BE2C (cell line): ENCODE data around the gene SKOR1.

Experiments
- DNase-seq: peaks from one replicate; pipeline ENCODE4 v3.0.0-alpha.2; 2020
- H3K27me3 ChIP-seq: fragments of 250-450 bp; sonication (Bioruptor Pico); 2 replicates; pipeline ENCODE4 v1.5.1; 2020; ENCODE audit warnings: mild to moderate bottlenecking
- H3K36me3 ChIP-seq: fragments of 250-450 bp; sonication (Bioruptor Pico); 2 replicates; pipeline ENCODE4 v1.5.1; 2020; ENCODE audit warnings: mild to moderate bottlenecking
- H3K4me1 ChIP-seq: fragments of 250-450 bp; sonication (Bioruptor Pico); 2 replicates; pipeline ENCODE4 v1.5.1; 2020
- H3K4me3 ChIP-seq: 2 replicates; pipeline ENCODE4 v1.5.1; 2011; ENCODE audit warnings: low read depth, low read length
- H3K9me3 ChIP-seq: fragments of 250-450 bp; sonication (Bioruptor Pico); 2 replicates; pipeline ENCODE4 v1.5.1; 2020
- TF ChIP-seq, protein P1 (sequence below): IDR thresholded peaks from 2 replicates; pipeline ENCODE4 v1.5.1; 2012; ENCODE audit warnings: mild to moderate bottlenecking, low read depth, low read length

Gene SKOR1

DNA sequence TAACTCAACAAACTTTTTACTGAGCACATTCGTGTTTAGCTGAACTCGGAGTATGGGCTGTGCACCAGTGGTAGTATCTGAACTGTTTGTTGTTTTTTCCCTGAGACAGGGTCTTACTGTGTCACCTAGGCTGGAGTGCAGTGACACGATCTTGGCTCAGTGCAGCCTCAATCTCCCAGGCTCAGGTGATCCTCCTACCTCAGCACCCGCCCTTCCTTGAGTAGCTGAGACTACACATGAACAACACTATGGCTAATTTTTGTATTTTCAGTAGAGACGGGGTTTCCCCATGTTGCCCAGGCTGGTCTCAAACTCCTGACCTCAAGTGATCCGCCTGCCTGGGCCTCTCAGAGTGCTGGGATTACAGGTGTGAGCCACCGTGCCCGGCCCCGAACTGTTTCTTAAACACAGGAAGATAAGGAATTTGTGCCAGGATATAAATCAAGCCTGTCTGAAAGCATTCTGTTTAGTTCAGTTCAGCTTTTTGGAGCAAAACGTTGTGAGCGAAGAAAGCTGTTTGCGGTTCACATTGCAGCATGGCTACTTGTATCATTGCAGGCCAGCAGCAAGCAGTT is 40.4 kb upstream of the SKOR1 start:
- DNase-seq = no peak
- Histone ChIP-seq H3K4me1 (peaks cover 9% of the 10 kb centered on the region), H3K9me3 (no peaks in the 10 kb centered on the region), H3K36me3 (no peaks in the 10 kb centered on the region), H3K27me3 (no peaks in the 10 kb centered on the region), H3K4me3 (no peak overlapping the region)
- TF ChIP-seq, protein P1, sequence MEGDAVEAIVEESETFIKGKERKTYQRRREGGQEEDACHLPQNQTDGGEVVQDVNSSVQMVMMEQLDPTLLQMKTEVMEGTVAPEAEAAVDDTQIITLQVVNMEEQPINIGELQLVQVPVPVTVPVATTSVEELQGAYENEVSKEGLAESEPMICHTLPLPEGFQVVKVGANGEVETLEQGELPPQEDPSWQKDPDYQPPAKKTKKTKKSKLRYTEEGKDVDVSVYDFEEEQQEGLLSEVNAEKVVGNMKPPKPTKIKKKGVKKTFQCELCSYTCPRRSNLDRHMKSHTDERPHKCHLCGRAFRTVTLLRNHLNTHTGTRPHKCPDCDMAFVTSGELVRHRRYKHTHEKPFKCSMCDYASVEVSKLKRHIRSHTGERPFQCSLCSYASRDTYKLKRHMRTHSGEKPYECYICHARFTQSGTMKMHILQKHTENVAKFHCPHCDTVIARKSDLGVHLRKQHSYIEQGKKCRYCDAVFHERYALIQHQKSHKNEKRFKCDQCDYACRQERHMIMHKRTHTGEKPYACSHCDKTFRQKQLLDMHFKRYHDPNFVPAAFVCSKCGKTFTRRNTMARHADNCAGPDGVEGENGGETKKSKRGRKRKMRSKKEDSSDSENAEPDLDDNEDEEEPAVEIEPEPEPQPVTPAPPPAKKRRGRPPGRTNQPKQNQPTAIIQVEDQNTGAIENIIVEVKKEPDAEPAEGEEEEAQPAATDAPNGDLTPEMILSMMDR = no peak

DNA sequence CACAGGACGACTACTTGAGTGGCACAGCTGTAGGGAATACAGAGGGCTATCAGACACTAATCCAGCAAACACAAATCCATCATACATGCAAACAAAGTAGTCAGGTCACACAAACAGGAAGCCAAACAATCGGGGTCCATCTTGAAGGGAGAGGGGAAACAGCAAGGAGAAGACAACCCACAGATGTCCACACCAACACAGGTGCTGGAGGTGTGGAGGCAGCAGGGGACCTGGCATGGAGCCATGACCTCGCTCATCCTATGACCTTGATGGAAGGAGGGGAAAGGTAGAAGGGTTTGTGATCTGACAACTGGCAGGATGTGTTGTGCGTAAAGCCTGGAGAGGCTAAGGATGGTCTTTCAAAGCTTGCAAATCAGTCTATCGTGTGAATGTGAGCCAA is 39.9 kb upstream of the SKOR1 start:
- TF ChIP-seq, protein P1 = no peak
- Histone ChIP-seq H3K36me3 (no peaks in the 10 kb centered on the region), H3K9me3 (no peaks in the 10 kb centered on the region), H3K4me1 (peaks cover 9% of the 10 kb centered on the region), H3K4me3 (no peak overlapping the region), H3K27me3 (no peaks in the 10 kb centered on the region)
- no peak for DNase-seq

DNA sequence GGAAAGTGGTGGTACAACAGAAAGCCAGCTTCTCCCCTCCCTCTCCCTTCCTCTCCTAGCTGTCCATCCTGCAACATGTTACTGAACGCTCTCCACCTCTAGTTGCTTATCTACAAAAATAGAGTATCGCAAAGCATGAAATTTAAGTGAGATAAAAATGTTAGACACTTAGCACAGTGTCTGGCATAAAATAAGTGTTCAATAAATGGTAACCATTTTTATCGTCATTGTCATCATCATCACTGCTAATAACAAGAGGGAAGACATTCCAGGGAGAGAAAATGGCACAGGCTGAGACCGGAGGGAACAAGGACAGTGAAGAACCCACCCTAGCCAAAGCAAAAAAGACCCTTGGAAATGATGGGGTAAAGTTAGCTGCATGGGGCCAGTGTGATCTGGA is 38.7 kb upstream of the SKOR1 start:
- H3K9me3 ChIP-seq = no peaks in the 10 kb centered on the region
- H3K4me3 ChIP-seq = no peak overlapping the region
- no peaks in the 10 kb centered on the region for H3K36me3 ChIP-seq
- TF ChIP-seq, protein P1 = no peak
- no peaks in the 10 kb centered on the region for H3K27me3 ChIP-seq
- no peak for DNase-seq
- H3K4me1 ChIP-seq = peaks cover 4% of the 10 kb centered on the region

GRCh38 chr15:67788986-67789385 is 36.3 kb upstream of the SKOR1 start:
- DNase-seq = no peak
- no peaks in the 10 kb centered on the region for H3K4me1 ChIP-seq
- no peak overlapping the region for H3K4me3 ChIP-seq
- H3K36me3 ChIP-seq = no peaks in the 10 kb centered on the region
- TF ChIP-seq, protein P1 = no peak
- no peaks in the 10 kb centered on the region for H3K27me3 ChIP-seq
- no peaks in the 10 kb centered on the region for H3K9me3 ChIP-seq

DNA sequence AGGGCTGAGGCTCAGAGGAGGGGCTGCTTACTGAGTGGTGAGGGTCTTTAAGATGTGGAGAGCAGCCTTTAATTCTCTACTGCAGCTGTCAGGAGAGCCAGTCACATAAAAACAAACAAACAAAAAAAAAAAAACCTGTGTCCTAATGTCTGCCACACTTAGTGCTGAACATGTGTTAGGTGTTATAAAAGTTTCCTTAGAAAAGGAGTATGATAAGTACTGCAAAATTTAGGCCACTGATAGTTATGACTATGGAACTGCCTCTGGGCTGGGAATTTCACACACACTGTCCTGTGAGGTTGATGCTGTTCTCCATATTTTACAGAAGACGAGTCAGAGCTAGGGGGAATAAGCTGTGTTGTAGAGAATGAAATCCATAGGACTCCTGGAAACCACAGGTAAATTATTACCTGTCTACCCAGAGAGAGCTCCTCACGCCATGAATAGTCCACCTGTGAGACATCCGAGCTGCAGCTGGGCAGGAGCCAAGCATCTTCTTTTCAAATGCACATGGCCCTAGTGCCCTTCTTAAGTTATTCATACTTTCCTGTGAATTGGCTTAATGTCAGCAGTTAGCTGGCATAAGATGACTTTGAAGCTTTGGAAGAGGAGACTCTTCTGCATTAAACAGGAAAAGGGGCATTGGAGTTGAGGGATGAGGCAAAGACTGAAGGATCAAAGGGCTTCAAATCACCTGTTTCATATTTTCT is 34.5 kb upstream of the SKOR1 start:
- TF ChIP-seq, protein P1 = no peak
- DNase-seq = no peak
- no peaks in the 10 kb centered on the region for H3K27me3 ChIP-seq
- H3K4me1 ChIP-seq = no peaks in the 10 kb centered on the region
- H3K36me3 ChIP-seq = no peaks in the 10 kb centered on the region
- H3K4me3 ChIP-seq = no peak overlapping the region
- H3K9me3 ChIP-seq = no peaks in the 10 kb centered on the region

DNA sequence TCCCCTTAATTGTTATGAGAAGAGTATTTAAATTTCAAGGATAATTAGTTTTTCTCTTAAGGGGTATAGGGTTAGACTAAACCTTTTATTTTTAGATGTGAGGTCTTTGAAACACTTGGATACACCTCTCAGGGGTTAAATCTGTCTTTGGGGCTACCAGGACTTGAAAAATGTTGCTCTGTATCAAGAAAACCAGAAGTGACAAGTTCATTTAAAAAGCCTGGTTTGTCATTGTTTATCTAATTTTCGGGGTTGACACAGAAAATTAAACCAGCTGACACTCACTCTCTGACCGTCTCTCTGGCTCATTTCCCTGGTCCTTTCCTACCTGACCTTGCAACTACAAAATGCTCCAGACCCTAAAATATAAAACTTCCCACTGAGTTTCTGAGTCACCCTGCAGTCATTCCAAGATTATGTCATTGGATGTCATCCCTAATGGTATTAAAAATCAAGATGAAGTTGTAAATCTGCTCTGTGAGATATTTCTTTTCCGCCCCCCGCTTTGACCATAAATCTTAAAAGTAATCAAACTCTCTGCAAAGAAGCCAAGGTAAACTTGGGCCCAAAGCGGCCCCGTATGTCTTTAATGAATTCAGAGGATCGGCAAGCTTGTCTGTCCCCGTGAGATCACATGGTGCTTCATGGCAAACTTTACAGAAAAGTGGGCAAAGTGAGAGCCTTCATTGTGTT is 32.9 kb upstream of the SKOR1 start:
- H3K4me1 ChIP-seq = peaks cover 8% of the 10 kb centered on the region; the same call in 1 of the 2 replicates
- H3K9me3 ChIP-seq = no peaks in the 10 kb centered on the region; the same call in 1 of the 2 replicates
- no peaks in the 10 kb centered on the region for H3K36me3 ChIP-seq
- no peak overlapping the region for H3K4me3 ChIP-seq
- TF ChIP-seq, protein P1 = no peak
- no peaks in the 10 kb centered on the region for H3K27me3 ChIP-seq
- no peak for DNase-seq
